HG03342 (cell line): Measurements from ENCODE around the gene ZDBF2.
"Not testable (repeated sequence)": the region's sequence is repeated elsewhere in the genome, so short reads cannot be mapped to it uniquely, and the experiment has no call there.

Experiments
- ATAC-seq: cut with Tn5 transposase; IDR thresholded peaks from one replicate; pipeline ENCODE4 v1.9.1; 2021; ENCODE audit warnings: mild to moderate bottlenecking, moderate library complexity; ENCODE audit not compliant: unreplicated experiment

The ZDBF2 gene

GRCh38 chr2:206274434-206275311 is at the start of gene ZDBF2:
ZDBF2 (plus strand) TSS chr2:206274663; CDS start chr2:206281850, 7,187 bp downstream.
- ATAC-seq = peak; percentile 82

DNA sequence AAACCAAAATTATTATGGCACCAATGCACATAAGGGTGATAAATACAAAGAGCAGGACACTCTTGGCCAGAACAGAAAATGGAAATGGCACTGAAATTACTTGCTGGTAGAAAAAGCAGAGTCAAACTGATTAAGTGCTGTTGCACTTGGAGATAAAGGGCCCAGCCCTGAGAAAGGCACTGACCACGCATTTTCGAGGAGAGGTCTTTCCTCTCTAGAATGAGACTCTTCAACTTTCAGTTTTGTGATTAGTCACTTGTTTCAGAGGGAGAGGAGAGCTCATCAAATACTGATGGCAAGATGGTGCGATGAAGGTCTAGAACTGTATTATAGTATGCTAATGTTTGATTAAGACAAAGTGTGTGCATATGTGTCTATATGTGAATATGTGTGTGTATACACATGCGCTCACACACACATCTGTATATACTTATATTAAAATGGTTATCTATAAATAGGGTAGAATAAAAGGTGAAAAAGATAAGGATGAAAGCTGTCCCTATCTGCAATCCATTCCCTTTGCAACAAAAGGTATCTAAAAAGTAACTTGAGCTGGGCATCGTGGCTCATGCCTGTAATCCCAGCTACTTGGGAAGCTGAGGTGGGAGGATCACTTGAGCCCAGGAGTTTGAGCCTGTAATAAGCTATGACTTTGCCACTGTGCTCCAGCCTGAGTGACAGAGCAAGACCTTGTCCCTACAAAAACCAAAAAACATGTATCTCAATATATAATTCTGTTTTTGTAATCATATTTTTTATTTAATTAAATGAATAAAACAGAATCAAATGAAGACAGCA is 48.8 kb upstream of the ZDBF2 start:
- ATAC-seq = peak; percentile 95

DNA sequence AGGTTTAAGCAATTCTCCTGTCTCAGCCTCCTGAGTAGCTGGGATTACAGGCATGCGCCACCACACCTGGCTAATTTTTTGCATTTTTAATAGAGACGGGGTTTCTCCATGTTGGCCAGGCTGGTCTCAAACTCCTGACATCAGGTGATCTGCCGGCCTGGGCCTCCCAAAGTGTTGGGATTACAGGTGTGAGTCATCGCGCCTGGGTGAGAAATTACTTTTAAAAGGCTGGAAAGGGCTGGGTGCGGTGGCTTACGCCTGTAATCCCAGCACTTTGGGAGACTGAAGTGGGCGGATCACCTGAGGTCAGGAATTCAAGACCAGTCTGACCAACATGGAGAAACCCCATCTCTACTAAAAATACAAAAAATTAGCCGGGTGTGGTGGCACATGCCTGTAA is 45.8 kb upstream of the ZDBF2 start:
- not testable (repeated sequence) for ATAC-seq

DNA sequence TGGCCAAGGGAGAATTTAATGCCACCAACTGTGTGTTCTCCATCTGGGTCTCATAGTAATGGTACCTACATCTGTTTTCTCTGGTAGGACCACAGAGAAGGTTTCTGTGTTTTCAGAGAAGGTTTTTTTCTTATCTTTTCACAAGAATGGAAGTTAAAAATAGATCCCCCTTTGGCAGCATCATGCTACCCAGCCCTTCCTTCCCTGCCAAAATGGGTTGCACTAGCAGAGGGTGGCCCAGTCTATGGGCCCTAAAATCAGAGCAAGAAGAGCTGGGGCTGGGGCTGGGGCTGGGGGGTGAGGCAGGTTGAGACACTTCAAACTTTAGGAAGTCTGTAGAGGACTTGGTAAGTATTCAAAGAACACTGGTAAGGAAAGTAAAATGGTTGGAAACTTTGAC is 44.8 kb upstream of the ZDBF2 start:
- ATAC-seq = no peak

DNA sequence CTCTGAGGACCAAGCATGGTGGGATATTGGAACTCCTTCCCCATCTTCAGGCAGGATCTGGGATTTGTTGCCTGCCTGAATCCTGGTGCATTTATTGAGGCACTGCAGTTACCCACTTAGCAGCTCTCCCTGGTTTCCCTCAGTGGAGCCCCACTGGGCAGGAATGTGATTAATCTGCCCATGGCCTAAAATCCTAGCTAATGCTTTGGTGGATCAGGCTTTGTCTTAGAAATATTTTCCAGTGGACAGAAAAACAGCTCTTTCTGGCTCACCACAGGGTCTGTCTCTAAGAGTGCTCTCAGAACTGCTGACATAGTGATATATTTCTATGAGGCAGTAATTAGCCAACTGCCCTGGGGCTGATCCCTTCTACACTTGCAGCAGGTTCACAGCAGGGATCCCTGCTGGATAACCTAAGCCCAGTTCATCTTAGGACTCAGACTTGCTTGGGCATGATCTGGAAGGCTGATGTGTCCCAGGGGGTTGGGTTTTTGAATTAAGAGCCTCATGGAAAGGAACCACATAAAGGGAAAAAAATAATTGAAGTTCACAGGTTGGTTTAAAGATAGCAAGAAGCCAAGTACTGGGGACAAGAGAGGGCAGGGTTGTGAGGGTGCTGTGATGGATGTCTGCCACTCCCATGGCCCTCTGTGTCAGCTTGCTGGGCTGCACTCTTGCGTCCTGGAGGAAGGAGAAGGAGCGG is 44.3 kb upstream of the ZDBF2 start:
- ATAC-seq = no peak

GRCh38 chr2:206231669-206232286 is 42.7 kb upstream of the ZDBF2 start:
- ATAC-seq = no peak

GRCh38 chr2:206232287-206233035 is 42.0 kb upstream of the ZDBF2 start:
- ATAC-seq = no peak

DNA sequence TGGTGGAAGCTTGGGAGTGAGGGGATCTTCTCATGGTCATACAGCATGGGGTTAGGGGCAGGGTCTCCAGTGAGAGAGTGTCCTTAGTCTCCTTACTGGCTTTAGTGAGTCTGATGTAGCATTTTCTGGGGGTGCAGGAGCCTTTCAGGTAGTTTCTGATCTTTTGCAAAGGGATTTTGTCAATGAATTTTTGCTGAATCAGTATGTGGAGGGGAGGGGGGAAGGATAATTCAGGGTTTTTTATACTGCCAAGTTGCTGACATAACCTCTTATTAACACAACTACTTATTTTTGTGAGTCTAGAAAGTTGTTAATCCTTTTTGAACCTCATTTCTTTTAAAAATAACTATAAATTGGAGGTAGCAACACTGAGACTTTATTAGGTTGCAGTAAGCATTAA is 35.3 kb upstream of the ZDBF2 start:
- ATAC-seq = no peak

DNA sequence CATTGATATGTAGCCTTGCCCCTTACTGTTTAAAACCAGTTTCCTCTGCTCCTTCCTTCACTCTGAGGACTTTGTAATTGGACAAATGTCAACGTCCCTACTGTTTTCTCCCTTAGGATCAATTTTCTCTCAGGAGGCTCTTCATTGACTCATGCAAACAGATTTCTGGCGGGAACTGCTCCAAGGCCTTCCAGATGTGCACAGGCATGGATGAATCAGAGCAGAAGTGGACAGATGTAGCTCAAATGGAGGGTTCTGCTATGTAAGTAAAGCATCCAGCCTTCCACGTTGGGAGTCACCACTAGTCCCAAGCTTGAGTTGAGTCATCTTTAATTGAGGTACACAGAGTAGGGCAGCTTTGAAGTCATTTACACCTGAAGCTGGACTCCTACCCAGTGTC is 34.1 kb upstream of the ZDBF2 start:
- ATAC-seq = no peak

DNA sequence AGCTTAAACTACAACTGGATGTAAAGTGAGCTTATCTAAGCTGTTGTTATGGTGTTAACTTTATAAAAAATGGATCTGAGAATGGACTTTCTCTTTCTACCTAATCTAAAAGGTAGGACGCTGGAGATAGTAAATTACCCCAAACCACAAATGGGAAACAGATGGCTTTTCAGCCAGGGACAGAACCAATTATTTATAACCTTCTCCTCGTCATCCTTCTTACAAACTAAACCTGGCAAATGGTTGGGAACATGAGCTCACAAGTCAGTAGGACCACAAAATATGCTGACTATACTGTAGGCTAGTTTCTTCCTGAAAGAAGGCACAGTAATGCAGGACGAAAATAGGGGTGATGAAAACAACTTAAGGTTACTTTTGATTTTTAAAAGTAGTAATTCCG is 32.7 kb upstream of the ZDBF2 start:
- no peak for ATAC-seq

DNA sequence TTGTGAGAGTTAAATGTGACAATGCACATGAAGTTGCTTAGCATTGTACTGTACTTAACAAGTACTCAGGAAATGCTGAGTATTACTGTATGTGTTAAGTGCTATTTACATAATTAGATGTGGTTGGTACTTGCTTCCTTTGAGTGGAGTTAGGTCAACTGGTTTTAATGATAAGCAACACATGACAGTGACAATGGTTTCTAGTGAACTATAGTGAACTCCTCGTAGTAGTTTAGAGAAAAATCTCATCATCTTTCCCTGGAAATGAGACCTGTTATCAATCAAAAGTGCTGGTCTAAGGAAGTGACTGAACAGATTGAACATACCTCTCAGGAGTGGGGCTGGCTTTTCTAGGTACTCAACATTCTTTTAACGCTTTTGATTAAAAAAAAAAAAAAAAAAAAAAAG is 29.2 kb upstream of the ZDBF2 start:
- peak; percentile 59 for ATAC-seq

GRCh38 chr2:206250041-206250897 is 24.2 kb upstream of the ZDBF2 start:
- ATAC-seq = no peak

GRCh38 chr2:206253125-206253776 is 21.2 kb upstream of the ZDBF2 start:
- no peak for ATAC-seq

DNA sequence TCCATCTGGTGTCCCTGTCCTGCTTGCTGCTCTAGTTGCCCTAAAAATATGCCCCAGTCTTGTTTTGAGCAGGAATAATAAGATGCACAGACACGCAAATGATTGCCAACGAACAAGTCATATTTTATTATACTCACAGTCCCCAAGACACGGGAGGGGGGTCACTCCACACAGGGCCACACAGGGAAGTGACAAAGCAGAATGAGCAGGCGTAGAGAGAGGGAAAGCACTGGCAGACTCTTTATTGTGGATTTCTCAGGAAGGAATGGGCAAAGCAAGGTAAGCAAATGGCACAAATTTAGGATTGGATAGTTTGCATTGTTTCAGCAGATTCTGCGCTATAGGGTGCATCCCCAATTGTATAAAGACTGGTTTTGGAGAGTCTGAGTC is 20.7 kb upstream of the ZDBF2 start:
- no peak for ATAC-seq

DNA sequence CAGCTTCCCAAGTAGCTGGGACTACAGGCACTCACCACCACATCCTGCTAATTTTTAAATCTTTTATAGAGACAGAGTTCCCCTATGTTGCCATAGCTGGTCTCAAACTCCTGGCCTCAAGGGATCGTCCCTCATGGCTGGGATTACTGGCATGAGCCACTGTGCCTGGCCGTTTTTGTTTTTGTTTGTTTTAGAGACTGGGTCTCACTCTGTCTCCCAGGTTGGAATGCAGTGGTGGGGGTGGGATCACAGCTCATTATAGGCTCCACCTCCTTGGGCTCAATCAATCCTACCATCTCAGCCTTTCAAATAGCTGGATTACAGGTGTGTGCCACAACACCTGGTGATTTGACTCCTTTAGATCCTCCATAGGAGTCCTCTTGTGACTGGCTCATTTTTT is 19.5 kb upstream of the ZDBF2 start:
- no peak for ATAC-seq

- no peak for ATAC-seq
Measured at GRCh38 chr2:206256706-206257205, 17.7 kb upstream of the ZDBF2 start.

- ATAC-seq = no peak
Measured at GRCh38 chr2:206257350-206257749, 17.1 kb upstream of the ZDBF2 start.

GRCh38 chr2:206257861-206258260 is 16.6 kb upstream of the ZDBF2 start:
- no peak for ATAC-seq

DNA sequence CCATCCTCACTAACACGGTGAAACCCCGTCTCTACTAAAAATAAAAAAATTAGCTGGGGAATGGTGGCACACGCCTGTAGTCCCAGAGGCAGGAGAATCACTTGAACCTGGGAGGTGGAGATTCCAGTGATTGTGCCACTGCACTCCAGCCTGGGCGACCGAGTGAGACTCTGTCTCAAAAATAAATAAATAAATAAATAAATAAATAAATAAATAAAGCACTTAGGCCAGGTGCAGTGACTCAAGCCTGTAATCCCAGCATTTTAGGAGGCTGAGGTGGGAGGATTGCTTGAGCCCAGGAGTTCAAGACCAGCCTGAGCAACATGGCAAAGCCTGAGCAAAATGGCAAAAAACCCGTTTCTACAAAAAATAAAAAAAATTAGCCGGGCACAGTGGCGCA is 15.8 kb upstream of the ZDBF2 start:
- not testable (repeated sequence) for ATAC-seq
